KG1 (cell line): ENCODE results near the gene UGDH.
A peak's percentile ranks its signal among the peaks of the same experiment; 100 is the strongest.
"Not testable (repeated sequence)": the region's sequence is repeated elsewhere in the genome, so short reads cannot be mapped to it uniquely, and the experiment has no call there.

Experiments
- DNase-seq: peaks from one replicate; lab custom pipeline; 2025; lab: John Stamatoyannopoulos, UW

UGDH gene

DNA sequence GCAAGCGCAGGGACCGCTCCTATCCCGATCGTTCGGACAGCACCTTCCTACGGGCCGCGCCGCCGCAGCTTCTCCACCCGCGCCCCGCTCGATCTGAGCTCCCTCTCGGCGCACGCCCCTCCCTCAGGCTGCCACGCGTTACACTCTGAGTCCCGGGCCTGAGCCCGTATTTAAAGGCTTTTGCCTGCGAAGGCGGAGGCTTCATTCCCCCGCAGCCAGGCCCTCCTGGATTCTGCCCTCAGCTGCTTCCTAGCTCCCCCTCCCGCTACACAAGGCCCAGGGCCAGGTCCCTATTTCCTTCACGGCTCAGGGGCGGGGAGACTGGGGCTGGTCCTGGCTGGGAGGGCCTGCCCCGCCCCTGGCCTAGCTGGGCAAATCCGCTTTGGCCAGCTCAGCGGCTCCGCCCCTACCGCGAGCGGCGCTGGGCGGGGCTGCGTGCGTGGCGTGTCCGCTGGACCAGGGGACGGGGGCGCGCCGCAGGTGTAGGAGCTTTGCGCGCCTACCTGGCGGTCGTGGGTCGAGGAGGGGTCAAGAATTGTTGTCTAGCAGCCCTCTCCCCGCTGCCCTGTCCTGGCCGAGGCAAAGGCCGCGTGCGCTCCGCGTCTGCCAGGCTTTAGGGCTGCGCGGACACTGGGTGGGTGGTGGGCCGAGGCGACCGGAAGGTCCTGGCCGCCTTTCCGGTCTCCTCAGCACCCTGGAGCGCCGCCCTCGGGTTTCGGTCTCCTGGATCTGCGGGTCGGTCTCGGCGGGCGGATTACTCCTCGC, at the start of gene UGDH:
TSS of gene UGDH (minus strand) at position 144 of the 765 bp plus-strand sequence. CDS start 5,927 bp downstream, outside the sequence.
- DNase-seq, result peak; percentile 69

DNA sequence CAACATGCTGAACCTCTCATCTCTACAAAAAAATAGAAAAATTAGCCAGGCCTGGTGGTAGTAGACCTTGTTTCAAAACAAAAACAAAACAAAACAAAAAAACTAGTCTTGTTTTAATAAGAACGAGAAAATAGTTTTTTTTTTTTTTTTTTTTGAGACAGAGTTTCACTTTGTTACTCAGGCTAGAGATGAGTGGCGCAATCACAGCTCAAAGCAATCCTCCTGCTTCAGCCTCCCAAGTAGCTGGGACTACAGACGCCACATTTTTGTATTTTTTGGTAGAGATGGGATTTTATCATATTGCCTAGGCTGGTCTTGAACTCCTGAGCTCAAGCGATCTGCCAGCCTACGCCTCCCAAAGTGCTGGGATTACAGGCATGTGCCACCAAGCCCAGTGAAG, 47.7 kb upstream of the UGDH start:
- DNase-seq, result no peak

DNA sequence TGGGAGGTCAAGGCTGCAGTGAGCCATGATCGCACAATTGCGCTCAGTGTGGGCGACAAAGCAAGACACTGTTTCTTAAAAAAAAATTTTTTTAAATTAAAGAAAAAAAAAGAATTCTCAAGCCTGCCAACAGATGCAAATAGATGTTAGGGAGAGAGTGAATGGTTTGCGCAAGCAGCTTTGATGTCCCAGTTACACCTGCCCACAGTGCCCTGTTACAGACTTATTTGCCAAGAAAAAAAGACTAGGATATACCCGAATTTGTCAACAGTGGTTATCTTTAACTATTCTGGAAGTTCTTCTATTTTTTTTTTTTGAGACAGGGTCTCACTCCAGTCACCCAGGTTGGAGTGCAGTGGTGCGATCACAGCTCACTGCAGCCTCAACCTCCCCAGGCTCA, 44.3 kb upstream of the UGDH start:
- DNase-seq, result no peak

DNA sequence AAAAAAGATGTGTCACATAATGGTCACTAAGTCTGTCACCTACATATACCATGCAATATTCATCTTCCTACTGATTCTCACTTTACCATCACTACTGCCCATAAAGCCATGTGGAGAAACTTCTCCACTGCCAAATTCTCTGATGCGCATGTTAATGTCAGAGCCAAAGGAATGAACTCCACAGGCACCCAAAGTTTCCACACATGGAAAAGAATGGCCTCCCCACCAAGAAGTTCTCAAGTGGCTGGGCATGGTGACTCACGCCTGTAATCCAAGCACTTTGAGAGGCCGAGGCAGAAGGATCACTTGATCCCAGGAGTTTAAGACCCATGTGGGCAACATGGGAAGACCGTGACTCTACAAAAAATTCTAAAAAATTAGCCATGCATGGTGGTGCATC, 43.8 kb upstream of the UGDH start:
- no peak for DNase-seq

- no peak for DNase-seq
Observed at GRCh38 chr4:39569209-39569608, 42.0 kb upstream of the UGDH start.

GRCh38 chr4:39568805-39569204, 41.6 kb upstream of the UGDH start:
- no peak for DNase-seq

DNA sequence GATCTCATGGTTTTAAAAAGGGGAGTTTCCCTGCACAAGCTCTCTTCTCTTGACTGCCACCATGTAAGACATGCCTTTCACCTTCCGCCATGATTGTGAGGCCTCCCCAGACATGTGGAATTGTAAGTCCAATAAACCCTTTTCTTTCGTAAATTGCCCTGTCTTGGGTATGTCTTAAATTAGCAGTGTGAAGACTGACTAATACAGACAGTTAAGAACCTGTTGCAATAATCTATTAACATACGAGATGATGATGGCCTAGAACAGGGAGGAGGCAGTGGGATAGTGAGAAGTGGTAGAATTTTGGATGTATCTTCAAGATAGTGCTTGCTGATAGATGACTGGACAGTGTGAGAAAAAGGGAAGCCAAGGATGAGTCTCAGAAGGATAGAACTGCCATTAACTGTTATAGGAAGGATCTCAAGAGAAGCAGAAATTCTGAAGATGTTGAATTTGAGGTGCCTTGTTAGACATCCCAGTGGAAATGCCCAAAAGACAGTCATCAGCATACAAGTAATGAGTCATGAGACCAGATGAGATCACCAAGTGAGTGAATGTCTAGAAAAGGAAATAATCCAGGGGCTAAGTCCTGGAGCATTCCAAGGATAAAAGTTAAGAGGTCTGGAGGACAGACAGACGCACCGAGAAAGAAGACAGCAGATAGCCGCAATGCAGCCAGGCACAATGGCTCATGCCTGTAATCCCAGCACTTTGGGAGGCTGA, 38.8 kb upstream of the UGDH start:
- no peak for DNase-seq

- DNase-seq, result no peak
Observed at GRCh38 chr4:39563346-39563847, 36.2 kb upstream of the UGDH start.

GRCh38 chr4:39562792-39563191, 35.6 kb upstream of the UGDH start:
- DNase-seq, result no peak

DNA sequence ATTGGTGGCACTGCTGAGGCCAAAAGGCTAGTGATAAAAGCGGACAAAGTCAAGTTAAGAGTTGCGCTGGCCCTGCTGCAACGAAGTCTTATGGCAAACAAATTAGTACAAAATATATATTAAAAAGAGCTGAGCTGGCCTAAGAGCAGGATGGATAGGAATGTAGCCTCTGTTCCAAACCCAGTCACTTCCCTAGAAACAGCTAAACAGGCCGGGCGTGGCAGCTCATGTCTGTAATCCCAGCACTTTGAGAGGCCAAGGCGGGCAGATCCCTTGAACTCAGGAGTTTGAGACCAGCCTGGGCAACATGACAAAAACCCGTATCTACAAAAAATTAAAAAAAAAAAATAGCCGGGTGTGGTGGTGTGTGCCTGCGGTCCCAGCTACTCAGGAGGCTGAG, 32.4 kb upstream of the UGDH start:
- DNase-seq, result no peak

DNA sequence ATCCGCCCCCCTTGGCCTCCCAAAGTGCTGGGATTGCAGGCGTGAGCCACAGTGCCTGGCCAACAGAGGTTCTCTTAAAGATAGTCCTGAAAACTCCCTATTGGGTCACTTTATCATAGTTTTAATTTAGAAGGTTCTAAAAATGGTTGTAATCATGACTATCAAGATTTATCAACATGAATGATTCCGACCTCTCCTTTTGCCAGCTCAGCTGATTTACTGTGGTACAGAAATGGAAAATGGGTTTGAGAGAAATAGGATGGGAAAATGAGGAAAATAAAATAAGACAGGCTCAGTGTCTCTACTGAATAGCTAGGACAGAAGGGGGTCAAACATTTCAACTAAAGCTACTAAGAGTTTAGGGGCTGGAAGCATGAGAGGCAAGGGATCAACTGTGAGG, 28.2 kb upstream of the UGDH start:
- DNase-seq, result no peak

DNA sequence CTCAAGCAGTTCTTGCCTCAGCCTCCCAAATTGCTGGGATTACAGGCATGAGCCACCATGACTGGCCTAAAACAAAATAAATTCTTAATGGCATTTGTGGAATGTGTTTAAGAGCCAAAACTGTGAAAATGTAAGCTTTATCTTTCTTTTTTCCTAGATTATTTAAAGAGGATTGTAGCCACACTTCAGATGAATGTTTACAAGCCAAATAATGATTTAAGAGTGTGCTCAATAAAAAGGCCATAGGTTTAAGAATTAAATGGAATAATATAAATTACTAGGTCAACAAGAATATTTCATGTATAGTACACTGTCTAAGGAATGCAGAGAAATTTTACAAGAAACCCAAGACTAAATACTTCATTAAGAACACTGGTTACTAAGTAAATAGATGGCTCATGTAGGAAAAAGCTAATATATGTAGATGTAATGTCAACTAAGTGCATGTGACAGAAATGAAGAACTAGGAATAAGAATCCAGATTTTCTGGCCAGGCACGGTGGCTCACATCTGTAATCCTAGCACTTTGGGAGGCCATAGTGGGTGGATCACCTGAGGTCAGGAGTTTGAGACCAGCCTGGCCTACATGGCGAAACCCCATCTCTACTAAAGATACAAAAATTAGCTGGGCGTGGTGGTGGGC, 21.3 kb upstream of the UGDH start:
- DNase-seq, result no peak

DNA sequence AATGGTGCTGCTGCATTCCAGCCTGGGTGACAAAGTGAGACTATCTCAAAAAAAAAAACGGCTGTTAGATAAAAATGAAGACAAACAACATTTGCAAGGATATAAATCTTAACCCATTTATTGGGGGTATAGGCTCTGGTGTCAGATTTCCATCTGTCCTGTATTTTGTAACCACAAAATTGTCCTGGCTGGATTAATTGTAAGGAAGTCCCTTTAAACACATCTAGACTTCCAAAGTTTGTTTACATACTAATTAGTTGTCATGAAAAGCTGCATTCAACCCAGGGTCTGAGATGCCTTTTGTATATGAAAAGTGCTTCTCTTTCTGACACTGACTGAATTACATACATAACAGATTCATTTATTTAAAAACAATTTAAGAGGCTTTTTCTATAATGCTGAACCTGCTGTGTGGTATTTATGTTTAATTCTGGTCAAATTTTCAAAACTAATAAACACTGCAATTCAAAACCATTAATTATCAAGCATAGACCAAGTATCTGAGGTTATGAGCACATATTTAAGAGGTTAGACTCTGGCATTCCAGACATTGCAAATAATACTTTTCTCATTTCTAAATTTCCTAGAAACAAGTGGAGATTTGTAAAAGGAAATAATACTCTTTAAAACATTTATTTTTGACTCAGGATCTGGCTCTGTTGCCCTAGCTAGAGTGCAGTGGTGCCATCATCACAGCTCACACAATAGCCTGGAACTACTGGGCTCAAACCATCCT, 17.5 kb upstream of the UGDH start:
- no peak for DNase-seq

DNA sequence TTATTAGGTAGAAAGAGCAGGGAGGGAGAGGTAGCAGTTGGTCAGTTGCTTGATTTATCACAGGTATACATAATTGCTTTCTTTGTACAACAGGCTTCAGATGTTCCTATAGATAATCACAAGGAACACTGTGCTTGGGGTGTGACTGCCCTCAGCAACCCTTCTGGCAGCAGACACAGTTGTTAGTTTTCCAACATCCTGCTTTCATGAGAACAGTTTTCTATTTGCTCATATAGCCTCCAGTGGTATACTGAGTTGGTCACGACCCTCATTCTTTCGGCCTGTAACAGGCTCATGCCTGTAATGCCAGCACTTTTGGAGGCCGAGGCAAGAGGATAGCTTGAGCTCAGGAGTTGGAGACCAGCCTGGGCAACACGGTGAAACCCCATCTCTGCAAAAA, 16.8 kb upstream of the UGDH start:
- DNase-seq, result not testable (repeated sequence)

GRCh38 chr4:39543034-39543433, 15.8 kb upstream of the UGDH start:
- DNase-seq, result no peak

GRCh38 chr4:39542611-39543012, 15.4 kb upstream of the UGDH start:
- no peak for DNase-seq

DNA sequence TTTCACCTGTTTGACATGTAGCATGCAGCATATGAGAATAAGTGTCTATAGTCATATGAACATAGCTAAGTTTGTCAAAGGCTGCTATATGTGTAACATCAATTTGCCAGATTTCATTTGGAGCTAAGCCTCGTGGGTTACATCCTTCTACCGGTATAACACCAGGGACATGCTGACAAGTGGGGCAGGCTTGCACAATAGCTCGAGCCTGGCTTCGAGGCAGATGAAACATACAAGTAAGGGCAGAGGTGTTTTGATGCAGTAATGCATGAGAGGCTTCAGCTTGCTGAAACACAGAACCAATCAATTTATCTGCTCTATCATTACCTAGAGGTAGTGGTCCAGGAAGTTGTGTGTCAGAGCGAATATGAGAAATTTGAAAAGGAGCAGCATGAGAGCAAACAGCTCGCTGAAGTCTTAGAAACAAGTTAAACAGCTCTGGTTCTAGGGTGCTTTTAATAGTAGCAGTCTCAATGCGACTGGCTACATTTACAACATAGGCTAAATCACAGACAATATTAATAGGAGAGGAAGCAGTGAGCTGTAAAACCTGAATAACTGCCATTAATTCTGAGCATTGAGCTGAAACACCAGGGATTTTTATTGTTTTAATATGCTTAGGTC, 14.9 kb upstream of the UGDH start:
- DNase-seq, result no peak

- no peak for DNase-seq
Observed at GRCh38 chr4:39539089-39539611, 11.9 kb upstream of the UGDH start.

- no peak for DNase-seq
Observed at GRCh38 chr4:39533541-39533940, 6.3 kb upstream of the UGDH start.

- not testable (repeated sequence) for DNase-seq
Observed at GRCh38 chr4:39532237-39532636, 5.0 kb upstream of the UGDH start.

DNA sequence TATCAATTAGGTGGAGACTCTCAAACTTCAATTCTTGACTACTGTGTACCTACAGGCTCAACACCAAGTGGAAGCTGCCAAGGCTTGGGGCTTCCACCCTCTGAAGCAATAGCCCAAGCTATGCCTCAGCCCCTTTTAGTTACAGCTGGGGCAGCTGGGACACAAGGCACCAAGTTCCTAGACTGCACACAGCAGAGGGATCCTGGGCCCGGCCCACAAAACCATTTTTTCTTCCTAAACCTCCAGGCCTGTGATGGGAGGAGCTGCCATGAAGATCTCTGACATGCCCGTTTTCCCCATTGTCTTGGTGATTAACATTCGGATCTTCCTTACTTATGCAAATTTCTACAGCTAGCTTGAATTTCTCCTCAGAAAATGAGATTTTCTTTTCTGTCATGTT, 3.4 kb upstream of the UGDH start:
- no peak for DNase-seq

DNA sequence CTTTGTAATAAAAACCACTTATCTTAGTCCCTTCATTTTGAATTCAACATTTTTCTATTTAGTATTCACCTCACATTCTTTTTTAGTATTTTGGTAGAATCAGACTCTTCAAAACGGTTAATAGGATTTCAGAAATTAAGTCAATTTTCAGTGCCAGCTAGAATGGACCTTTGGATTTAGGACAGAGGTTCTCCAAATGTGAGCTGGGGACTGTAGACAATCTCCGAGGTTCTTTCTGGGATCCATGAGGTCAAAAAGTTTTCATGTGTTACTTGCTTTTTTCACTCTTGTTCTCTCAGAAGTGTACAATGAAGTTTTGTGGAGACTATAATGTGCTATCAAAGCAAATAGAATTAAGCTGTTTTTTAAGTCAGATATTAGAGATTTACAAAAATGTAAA, 2.3 kb upstream of the UGDH start:
- DNase-seq, result no peak
